HL-60/S4 (cell line): Measurements from ENCODE around the gene NUBPL.

ENCODE experiments used
- in situ Hi-C: fragments of 300-500 bp; cut with MboI; formaldehyde crosslinking; loops from 2 replicates; pipeline ENCODE4 v1.14.3; 2022; ENCODE audit warnings: low sequenced_read_pairs

The NUBPL gene

GRCh38 chr14:31902945-31903646 lies 341.9 kb downstream of the NUBPL start:
- in situ Hi-C loops, result no loop called here

GRCh38 chr14:31909977-31910376 lies 348.8 kb downstream of the NUBPL start:
- in situ Hi-C loops, result no loop called here
